Measurements from ENCODE around the gene TNIK.

GRCh38 chr3:171163101-171164066 lies 296.8 kb downstream of the TNIK start:
- no peak for TF ChIP-seq EZH2phosphoT487 (IDR thresholded peaks at IDR 0.05; ENCODE audit: low read depth)
- peak; percentile 88 for TF ChIP-seq CTCF (IDR thresholded peaks at IDR 0.05; ENCODE audit: low read depth, low read length)
